A549 (cell line): ENCODE data around the gene GPR173. TPM values are rescaled to one million over a fixed set of nuclear protein-coding genes. Genes with fewer than 3 reads are reported as not detected.

Experiments used
- ATAC-seq, 2 experiments: fragments of 200-7000 bp in 1 of 2; fragments of >200 bp in 1 of 2; cut with Nextera tagmentation in 1 of 2; cut with Tn5 transposase in 1 of 2; 3 replicates each; pipeline versions ENCODE4 v1.8.0 to v1.9.1; 2018 to 2020; ENCODE audit warnings: mild to moderate bottlenecking in 1 of 2, moderate library complexity in 1 of 2
- CTCF ChIA-PET: fragments of 300-600 bp; sonication (Branson Sonifier 250); formaldehyde crosslinking; extraction: SDS; loops from one replicate; lab custom pipeline; 2021; ENCODE audit warnings: antibody characterized with exemption, inconsistent platforms; lab: Yijun Ruan, JAX
- POLR2A ChIA-PET: fragments of 350-600 bp; formaldehyde crosslinking; extraction: SDS; loops from one replicate; lab custom pipeline; 2021; ENCODE audit warnings: antibody characterized with exemption, inconsistent platforms; lab: Yijun Ruan, JAX
- DNase-seq, 2 experiments: peaks; one replicate each; pipeline versions ENCODE4 v3.0.0 to v3.0.0-alpha.2; 2011 to 2016; ENCODE audit warnings: low read depth in 1 of 2, low spot score in 1 of 2
- FAIRE-seq: peaks from 2 replicates; lab custom pipeline; 2011; peaks lifted over from hg19 to GRCh38; lab: Jason Lieb, UNC
- H3K27ac ChIP-seq, 2 experiments: fragments of >200 bp; sonication (Bioruptor Twin); formaldehyde crosslinking; 3 replicates each; pipeline ENCODE4 v1.5.1; 2016 to 2017
- H3K4me1 ChIP-seq: fragments of >200 bp; sonication (Bioruptor Twin); formaldehyde crosslinking; 3 replicates; pipeline ENCODE4 v1.6.1; 2016
- H3K4me2 ChIP-seq: fragments of >200 bp; sonication (Bioruptor Twin); formaldehyde crosslinking; 3 replicates; pipeline ENCODE4 v1.6.1; 2016
- H3K4me3 ChIP-seq: fragments of >200 bp; sonication (Bioruptor Twin); formaldehyde crosslinking; 3 replicates; pipeline ENCODE4 v1.5.1; 2016
- H3K9me3 ChIP-seq: fragments of >200 bp; sonication (Bioruptor Twin); formaldehyde crosslinking; 3 replicates; pipeline ENCODE4 v1.6.1; 2016
- BHLHE40 ChIP-seq: IDR thresholded peaks from 2 replicates; pipeline ENCODE4 v1.6.1; 2012; ENCODE audit warnings: low read depth, low read length, inconsistent platforms
- CBX8 ChIP-seq: fragments of 200-600 bp; sonication (generic); IDR thresholded peaks from 2 replicates; pipeline ENCODE4 v1.6.1; 2016
- E2F6 ChIP-seq: IDR thresholded peaks from 2 replicates; pipeline ENCODE4 v1.6.1; 2012; ENCODE audit warnings: low read depth, borderline replicate concordance
- EHMT2 ChIP-seq: fragments of 200-600 bp; sonication (generic); IDR thresholded peaks from 2 replicates; pipeline ENCODE4 v1.6.1; 2016; ENCODE audit warnings: antibody characterized with exemption, low read depth, mild to moderate bottlenecking, moderate library complexity
- GATA3 ChIP-seq: IDR thresholded peaks from 2 replicates; pipeline ENCODE4 v1.6.1; 2012; ENCODE audit warnings: borderline replicate concordance
- HDAC2 ChIP-seq: fragments of 200-600 bp; sonication (generic); IDR thresholded peaks from 2 replicates; pipeline ENCODE4 v1.6.1; 2016
- HEYL ChIP-seq: fragments of 250-450 bp; sonication (Bioruptor Pico); IDR thresholded peaks from 2 replicates; pipeline ENCODE4 v1.8.0; 2021; ENCODE audit warnings: mild to moderate bottlenecking, moderate library complexity
- HMGXB4 ChIP-seq: fragments of 250-450 bp; sonication (Bioruptor Pico); IDR thresholded peaks from 2 replicates; pipeline ENCODE4 v1.5.0; 2021; ENCODE audit warnings: mild to moderate bottlenecking, moderate library complexity, borderline replicate concordance
- HOXA7 ChIP-seq: fragments of 250-450 bp; sonication (Bioruptor Pico); IDR thresholded peaks from 2 replicates; pipeline ENCODE4 v1.5.0; 2020; ENCODE audit warnings: mild to moderate bottlenecking, moderate library complexity
- HOXB13 ChIP-seq: fragments of 250-450 bp; sonication (Bioruptor Pico); IDR thresholded peaks from 2 replicates; pipeline ENCODE4 v1.5.0; 2020; ENCODE audit warnings: low read depth, mild to moderate bottlenecking, moderate library complexity
- JUNB ChIP-seq: fragments of >200 bp; sonication (Bioruptor Twin); formaldehyde crosslinking; IDR thresholded peaks from 2 replicates; pipeline ENCODE4 v1.6.1; 2016
- KDM5A ChIP-seq: fragments of 200-600 bp; sonication (generic); IDR thresholded peaks from 2 replicates; pipeline ENCODE4 v1.6.1; 2016; ENCODE audit warnings: antibody characterized with exemption, mild to moderate bottlenecking
- MAFK ChIP-seq: fragments of 450-650 bp; IDR thresholded peaks from 2 replicates; pipeline ENCODE4 v1.6.1; 2014; ENCODE audit not compliant: partially characterized antibody
- MAX ChIP-seq: IDR thresholded peaks from 2 replicates; pipeline ENCODE4 v1.6.1; 2012
- MAZ ChIP-seq: fragments of 150-350 bp; IDR thresholded peaks from 2 replicates; pipeline ENCODE4 v1.6.1; 2014; ENCODE audit warnings: antibody characterized with exemption, low read depth, low read length, borderline replicate concordance
- PHF8 ChIP-seq: fragments of 200-600 bp; sonication (generic); IDR thresholded peaks from 2 replicates; pipeline ENCODE4 v1.6.1; 2016; ENCODE audit warnings: low read depth, mild to moderate bottlenecking, antibody characterized with exemption, moderate library complexity, borderline replicate concordance
- POLR2A ChIP-seq: IDR thresholded peaks from 2 replicates; pipeline ENCODE4 v1.6.1; 2012; ENCODE audit warnings: mild to moderate bottlenecking, low read length
- RAD21 ChIP-seq, 2 experiments: fragments of >200 bp in 1 of 2; sonication (Bioruptor Twin) in 1 of 2; formaldehyde crosslinking in 1 of 2; IDR thresholded peaks in 1 of 2; conservative IDR thresholded peaks in 1 of 2; 2 replicates in 1 of 2; 3 replicates in 1 of 2; pipeline ENCODE4 v1.6.1; 2012 to 2018; ENCODE audit warnings: inconsistent platforms in 1 of 2
- RNF2 ChIP-seq: fragments of 200-600 bp; sonication (generic); IDR thresholded peaks from 2 replicates; pipeline ENCODE4 v1.6.1; 2016; ENCODE audit warnings: low read depth, mild to moderate bottlenecking, antibody characterized with exemption, moderate library complexity, borderline replicate concordance
- SREBF2 ChIP-seq: fragments of 450-650 bp; IDR thresholded peaks from 2 replicates; pipeline ENCODE4 v1.6.1; 2014; ENCODE audit warnings: mild to moderate bottlenecking, moderate library complexity
- ZSCAN20 ChIP-seq: fragments of 250-450 bp; sonication (Bioruptor Pico); IDR thresholded peaks from 2 replicates; pipeline ENCODE4 v1.8.0; 2022; ENCODE audit warnings: mild to moderate bottlenecking, moderate library complexity
- WGBS: methylation state at CpG from one replicate; pipeline ENCODE4 v1.1.6; 2017; ENCODE audit errors: missing lambda C conversion rate; 5-methylcytosine and 5-hydroxymethylcytosine counted together
- polyA plus RNA-seq, 4 experiments: library from polyadenylated mRNA; depleted of rRNA in 3 of 4; stranded (reverse); fragments of >200 nt; fragmentation: RNase III in 1 of 4; extraction: RNeasy Plus Mini Kit Qiagen cat#74134 plus additional on column Dnase treatment in 1 of 4; gene quantifications; 2 replicates in 3 of 4; 3 replicates in 1 of 4; pipeline ENCODE4 v1.2.3, GENCODE V29; 2011 to 2017
- TF ChIP-seq, protein P1 (sequence below): fragments of 200-600 bp; sonication (generic); IDR thresholded peaks from 2 replicates; pipeline ENCODE4 v1.6.1; 2016; ENCODE audit warnings: antibody characterized with exemption, mild to moderate bottlenecking, moderate library complexity
- TF ChIP-seq, protein P2 (sequence below): fragments of >200 bp; sonication (Bioruptor Twin); formaldehyde crosslinking; IDR thresholded peaks from 2 replicates; pipeline ENCODE4 v1.6.1; 2016

GPR173 gene
- polyA plus RNA-seq, 2 of the 4 experiments (the other 2 are of a cell fraction), result 0.03 TPM; not detected in 1

DNA sequence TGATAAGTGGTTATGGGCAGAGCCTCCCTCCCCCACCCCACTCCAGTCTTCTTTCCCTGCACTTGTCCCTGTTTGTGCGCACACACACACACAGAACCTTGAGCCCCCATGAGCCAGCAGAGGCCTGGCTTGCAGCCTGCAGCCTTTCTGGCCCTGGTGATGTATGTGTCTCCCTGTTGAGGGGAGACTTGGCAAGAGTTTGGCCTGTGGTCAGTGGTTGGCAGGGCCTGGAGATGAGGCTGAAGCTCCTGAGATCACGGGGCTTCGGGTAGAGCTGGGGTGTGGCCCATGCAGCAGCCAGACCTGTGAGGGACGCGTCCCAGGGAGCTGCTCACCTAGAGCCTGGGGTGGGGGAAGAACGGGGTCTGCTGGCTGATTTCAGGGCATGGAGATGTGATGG, 2.3 kb downstream of the GPR173 start:
- FAIRE-seq, result no peak
- ChIA-PET POLR2A (no interaction called here), CTCF (no interaction called here)
- no peak overlapping the region for H3K4me2 ChIP-seq
- H3K27ac ChIP-seq, result no peak overlapping the region
- no peak for ATAC-seq
- TF ChIP-seq, protein P1, sequence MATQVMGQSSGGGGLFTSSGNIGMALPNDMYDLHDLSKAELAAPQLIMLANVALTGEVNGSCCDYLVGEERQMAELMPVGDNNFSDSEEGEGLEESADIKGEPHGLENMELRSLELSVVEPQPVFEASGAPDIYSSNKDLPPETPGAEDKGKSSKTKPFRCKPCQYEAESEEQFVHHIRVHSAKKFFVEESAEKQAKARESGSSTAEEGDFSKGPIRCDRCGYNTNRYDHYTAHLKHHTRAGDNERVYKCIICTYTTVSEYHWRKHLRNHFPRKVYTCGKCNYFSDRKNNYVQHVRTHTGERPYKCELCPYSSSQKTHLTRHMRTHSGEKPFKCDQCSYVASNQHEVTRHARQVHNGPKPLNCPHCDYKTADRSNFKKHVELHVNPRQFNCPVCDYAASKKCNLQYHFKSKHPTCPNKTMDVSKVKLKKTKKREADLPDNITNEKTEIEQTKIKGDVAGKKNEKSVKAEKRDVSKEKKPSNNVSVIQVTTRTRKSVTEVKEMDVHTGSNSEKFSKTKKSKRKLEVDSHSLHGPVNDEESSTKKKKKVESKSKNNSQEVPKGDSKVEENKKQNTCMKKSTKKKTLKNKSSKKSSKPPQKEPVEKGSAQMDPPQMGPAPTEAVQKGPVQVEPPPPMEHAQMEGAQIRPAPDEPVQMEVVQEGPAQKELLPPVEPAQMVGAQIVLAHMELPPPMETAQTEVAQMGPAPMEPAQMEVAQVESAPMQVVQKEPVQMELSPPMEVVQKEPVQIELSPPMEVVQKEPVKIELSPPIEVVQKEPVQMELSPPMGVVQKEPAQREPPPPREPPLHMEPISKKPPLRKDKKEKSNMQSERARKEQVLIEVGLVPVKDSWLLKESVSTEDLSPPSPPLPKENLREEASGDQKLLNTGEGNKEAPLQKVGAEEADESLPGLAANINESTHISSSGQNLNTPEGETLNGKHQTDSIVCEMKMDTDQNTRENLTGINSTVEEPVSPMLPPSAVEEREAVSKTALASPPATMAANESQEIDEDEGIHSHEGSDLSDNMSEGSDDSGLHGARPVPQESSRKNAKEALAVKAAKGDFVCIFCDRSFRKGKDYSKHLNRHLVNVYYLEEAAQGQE, result no peak
- no peak for TF ChIP-seq RNF2
- TF ChIP-seq POLR2A, result no peak
- TF ChIP-seq ZSCAN20 (CRISPR knock-in tag), result no peak
- no peak for TF ChIP-seq HOXB13 (CRISPR knock-in tag)
- TF ChIP-seq KDM5A, result no peak
- no peak for TF ChIP-seq MAX
- no peak for TF ChIP-seq RAD21 (conservative IDR thresholded peaks at IDR 0.05 in 1 of 2, IDR thresholded peaks at IDR 0.05 in 1 of 2)
- TF ChIP-seq MAFK, result no peak
- no peak for TF ChIP-seq HOXA7
- TF ChIP-seq, protein P2, sequence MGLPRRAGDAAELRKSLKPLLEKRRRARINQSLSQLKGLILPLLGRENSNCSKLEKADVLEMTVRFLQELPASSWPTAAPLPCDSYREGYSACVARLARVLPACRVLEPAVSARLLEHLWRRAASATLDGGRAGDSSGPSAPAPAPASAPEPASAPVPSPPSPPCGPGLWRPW, result no peak
- TF ChIP-seq E2F6, result no peak
- H3K4me3 ChIP-seq, result no peak overlapping the region
- no peaks in the 10 kb centered on the region for H3K9me3 ChIP-seq
- WGBS, result 100% methylated on average over 1 of the region's 6 CpGs
- no peak for DNase-seq
- H3K4me1 ChIP-seq, result no peaks in the 10 kb centered on the region

- H3K4me1 ChIP-seq, result no peaks in the 10 kb centered on the region
- no peak; a peak in 1 of 6 replicates for ATAC-seq
- H3K27ac ChIP-seq, result no peak overlapping the region
- WGBS, result 46% methylated on average over 6 of the region's 6 CpGs
- no peak overlapping the region for H3K4me3 ChIP-seq
- POLR2A ChIA-PET, result no interaction called here
- no peak overlapping the region for H3K4me2 ChIP-seq
- TF ChIP-seq, protein P1, result no peak
- TF ChIP-seq POLR2A, result no peak
- TF ChIP-seq, all 56 proteins: peak for 0
- DNase-seq (no peak), FAIRE-seq (no peak)
- no peaks in the 10 kb centered on the region for H3K9me3 ChIP-seq
- CTCF ChIA-PET, result no interaction called here
These were observed 6.8 kb downstream of the GPR173 start for GRCh38 chrX:53055244-53055849.

- no peaks in the 10 kb centered on the region for H3K9me3 ChIP-seq
- FAIRE-seq (no peak), DNase-seq (no peak), ATAC-seq (peak in 1 of 2 experiments; percentile 44; a peak in 1 of 6 replicates)
- no peak overlapping the region for H3K27ac ChIP-seq
- 59% methylated on average over 5 of the region's 5 CpGs for WGBS
- ChIA-PET CTCF (no interaction called here), POLR2A (no interaction called here)
- no peak overlapping the region for H3K4me3 ChIP-seq
- no peak overlapping the region for H3K4me2 ChIP-seq
- no peaks in the 10 kb centered on the region for H3K4me1 ChIP-seq
- no peak for TF ChIP-seq EHMT2
- TF ChIP-seq MAFK, result no peak
- TF ChIP-seq JUNB, result no peak
- TF ChIP-seq MAZ, result no peak
- no peak for TF ChIP-seq HMGXB4
- no peak for TF ChIP-seq SREBF2
- TF ChIP-seq HEYL, result no peak
- no peak for TF ChIP-seq MAX
- no peak for TF ChIP-seq BHLHE40
- no peak for TF ChIP-seq HDAC2
- TF ChIP-seq GATA3, result no peak
- no peak for TF ChIP-seq RNF2
- TF ChIP-seq PHF8, result no peak
- TF ChIP-seq CBX8, result no peak
These were observed 7.7 kb downstream of the GPR173 start for GRCh38 chrX:53056292-53056691.
